Dedifferentiated amniotic fluid mesenchymal stem cell (primary cell): ENCODE results near the gene CRACR2B.

Experiments used
- DNase-seq: peaks from one replicate; pipeline ENCODE4 v3.0.0-alpha.2; 2016; ENCODE audit errors: extremely low spot score

Gene CRACR2B

GRCh38 chr11:853682-854448 lies 26.1 kb downstream of the CRACR2B start:
- no peak for DNase-seq

- DNase-seq = no peak
These were observed 27.0 kb downstream of the CRACR2B start for GRCh38 chr11:854601-855329.

GRCh38 chr11:855330-855674 lies 27.6 kb downstream of the CRACR2B start:
- no peak for DNase-seq

- DNase-seq = no peak
These were observed 28.1 kb downstream of the CRACR2B start for GRCh38 chr11:855796-856195.

GRCh38 chr11:856397-856796 lies 28.7 kb downstream of the CRACR2B start:
- DNase-seq = no peak

GRCh38 chr11:858053-858761 lies 30.5 kb downstream of the CRACR2B start:
- no peak for DNase-seq

GRCh38 chr11:858762-859339 lies 31.1 kb downstream of the CRACR2B start:
- no peak for DNase-seq

GRCh38 chr11:859394-860131 lies 31.8 kb downstream of the CRACR2B start:
- DNase-seq = peak; percentile 36

GRCh38 chr11:860234-861104 lies 32.8 kb downstream of the CRACR2B start:
- no peak for DNase-seq

- no peak for DNase-seq
These were observed 33.4 kb downstream of the CRACR2B start for GRCh38 chr11:861105-861479.

GRCh38 chr11:862081-862661 lies 34.5 kb downstream of the CRACR2B start:
- DNase-seq = no peak

- DNase-seq = no peak
These were observed 34.9 kb downstream of the CRACR2B start for GRCh38 chr11:862696-863022.

GRCh38 chr11:863023-863909 lies 35.5 kb downstream of the CRACR2B start:
- no peak for DNase-seq

- DNase-seq = no peak
These were observed 36.5 kb downstream of the CRACR2B start for GRCh38 chr11:863910-864827.

- no peak for DNase-seq
These were observed 37.2 kb downstream of the CRACR2B start for GRCh38 chr11:864898-865297.

GRCh38 chr11:865462-866430 lies 38.0 kb downstream of the CRACR2B start:
- DNase-seq = no peak

- DNase-seq = no peak
These were observed 38.8 kb downstream of the CRACR2B start for GRCh38 chr11:866481-866880.
